CD4-positive, alpha-beta T cell (primary cell): Measurements from ENCODE around the gene PHF13. TPM values are rescaled to one million over a fixed set of nuclear protein-coding genes. Genes with fewer than 3 reads are reported as not detected.
A peak's percentile ranks its signal among the peaks of the same experiment; 100 is the strongest.

Experiments
- ATAC-seq: fragments of 200-7000 bp; cut with Tn5 transposase; one replicate; pipeline ENCODE4 v1.10.0; 2022; ENCODE audit warnings: mild to moderate bottlenecking; ENCODE audit not compliant: poor library complexity
- CTCF ChIA-PET: fragments of 350-600 bp; sonication (Branson Sonifier 250); formaldehyde crosslinking; loops from one replicate; lab custom pipeline; 2021; ENCODE audit warnings: antibody characterized with exemption, inconsistent platforms; lab: Charles Lee
- POLR2A ChIA-PET: fragments of 350-600 bp; sonication (Branson Sonifier 250); formaldehyde crosslinking; loops from one replicate; lab custom pipeline; 2021; ENCODE audit warnings: antibody characterized with exemption, inconsistent platforms; lab: Charles Lee
- DNase-seq, 14 experiments: peaks; one replicate each; pipeline ENCODE4 v3.0.0-alpha.2; 2013 to 2020; ENCODE audit warnings: mixed read lengths in 2 of 14
- H3K27ac ChIP-seq, 2 donors: one replicate each; pipeline versions ENCODE4 v1.5.1 to v1.7.0; 2013; ENCODE audit warnings: low read length in 2 of 2, low read depth in 1 of 2, mild to moderate bottlenecking in 1 of 2
- H3K27me3 ChIP-seq, 2 experiments: 1 replicate in 1 of 2; 2 replicates in 1 of 2; pipeline versions ENCODE4 v1.6.1 to v1.7.0; 2013; ENCODE audit warnings: low read length in 2 of 2, control low read depth in 1 of 2, mild to moderate bottlenecking in 1 of 2, moderate library complexity in 1 of 2; ENCODE audit not compliant: insufficient read depth in 2 of 2, control insufficient read depth in 1 of 2
- H3K36me3 ChIP-seq: one replicate; pipeline ENCODE4 v1.6.1; 2013; ENCODE audit warnings: low read length, control low read depth; ENCODE audit not compliant: insufficient read depth
- H3K4me1 ChIP-seq: one replicate; pipeline ENCODE4 v1.6.1; 2013; ENCODE audit warnings: low read length, control low read depth; ENCODE audit not compliant: insufficient read depth
- H3K4me3 ChIP-seq: one replicate; pipeline ENCODE4 v1.5.1; 2013; ENCODE audit warnings: mild to moderate bottlenecking, low read length, moderate library complexity
- H3K9me3 ChIP-seq, 2 experiments: 1 replicate in 1 of 2; 2 replicates in 1 of 2; pipeline versions ENCODE4 v1.6.1 to v1.7.0; 2013; ENCODE audit warnings: low read length in 2 of 2, mild to moderate bottlenecking in 2 of 2, control low read depth in 1 of 2, moderate library complexity in 1 of 2; ENCODE audit not compliant: control insufficient read depth in 1 of 2, insufficient read depth in 1 of 2
- H3K27ac Mint-ChIP-seq: one replicate; pipeline ENCODE4 v1.8.0; 2020; ENCODE audit warnings: mixed read lengths
- H3K27me3 Mint-ChIP-seq: one replicate; pipeline ENCODE4 v1.8.0; 2021; ENCODE audit warnings: mixed read lengths
- H3K36me3 Mint-ChIP-seq: one replicate; pipeline ENCODE4 v1.8.0; 2021; ENCODE audit warnings: low read depth, mixed read lengths
- H3K4me1 Mint-ChIP-seq: one replicate; pipeline ENCODE4 v1.8.0; 2021; ENCODE audit warnings: low read depth, mixed read lengths
- H3K4me3 Mint-ChIP-seq: one replicate; pipeline ENCODE4 v1.8.0; 2020; ENCODE audit warnings: mild to moderate bottlenecking, mixed read lengths
- H3K9me3 Mint-ChIP-seq: one replicate; pipeline ENCODE4 v1.8.0; 2020; ENCODE audit warnings: mixed read lengths
- CTCF ChIP-seq: fragments of 200-600 bp; IDR thresholded peaks from one replicate; pipeline ENCODE4 v1.8.0; 2022; ENCODE audit warnings: antibody characterized with exemption, mild to moderate bottlenecking
- intact Hi-C, 2 experiments: fragments of 100-400 bp; cut with DNase I in 1 of 2; cut with micrococcal nuclease in 1 of 2; formaldehyde crosslinking; loops; one replicate each; pipeline versions ENCODE4 v1.15.1 to v1.9.0; 2023 to 2025; cut with DNase I, micrococcal nuclease
- total RNA-seq, 174 experiments: library from RNA in 2 of 174; stranded (reverse) in 2 of 174; gene quantifications; one replicate each; pipeline ENCODE4 v1.2.3 and lab custom pipeline; 2021 to 2026

PHF13 gene
- total RNA-seq, 2 experiments from 2014 or later, result 4.0 to 4.9 TPM

GRCh38 chr1:6646499-6647148 lies 33.1 kb downstream of the PHF13 start:
- H3K4me1 Mint-ChIP-seq, result peaks cover 6% of the 10 kb centered on the region
- POLR2A ChIA-PET, result interaction anchor here (0.7 to 1.2 kb wide), 3 partner anchors 21 to 155 kb away, joined by 3 to 5 read pairs (median 4); partner anchors contain the start of genes NOL9 and PLEKHG5
- DNase-seq, result peak in 10 of 14 experiments; percentile 7 to 70 (median 19)

GRCh38 chr1:6648556-6648955 lies 35.0 kb downstream of the PHF13 start:
- ATAC-seq (no peak), DNase-seq (no peak)
- ChIA-PET CTCF (interaction anchor here (1.2 kb wide), 1 partner anchor 158 kb away, joined by 3 read pairs; no protein-coding TSS in a partner anchor), POLR2A (no interaction called here)
- H3K27me3 ChIP-seq, result no peaks in the 10 kb centered on the region
- H3K36me3 ChIP-seq, result peaks cover 37% of the 10 kb centered on the region
- Mint-ChIP-seq H3K27ac (no peak overlapping the region), H3K9me3 (no peaks in the 10 kb centered on the region), H3K36me3 (peaks cover 41% of the 10 kb centered on the region), H3K4me3 (no peak overlapping the region), H3K27me3 (no peaks in the 10 kb centered on the region), H3K4me1 (peaks cover 6% of the 10 kb centered on the region)
- H3K4me3 ChIP-seq, result no peak overlapping the region
- H3K4me1 ChIP-seq, result peaks cover 6% of the 10 kb centered on the region
- H3K27ac ChIP-seq, result no peak overlapping the region
- TF ChIP-seq CTCF, result no peak
- intact Hi-C loops, result loop anchor here in 1 of 2 experiments (10.0 kb wide), 1 partner anchor 224 kb away; the partner anchor contains the start of gene ESPN
- H3K9me3 ChIP-seq, result no peaks in the 10 kb centered on the region

More at GRCh38 chr1:6646499-6647148, 33.1 kb downstream of the PHF13 start:
- Mint-ChIP-seq H3K4me3 (no peak overlapping the region), H3K36me3 (peaks cover 38% of the 10 kb centered on the region), H3K27me3 (no peaks in the 10 kb centered on the region), H3K9me3 (no peaks in the 10 kb centered on the region), H3K27ac (no peak overlapping the region)
- peak; percentile 70 for TF ChIP-seq CTCF
- no peaks in the 10 kb centered on the region for H3K9me3 ChIP-seq
- H3K27me3 ChIP-seq, result no peaks in the 10 kb centered on the region
- ATAC-seq, result peak; percentile 71
- H3K4me3 ChIP-seq, result no peak overlapping the region
- no peak overlapping the region for H3K27ac ChIP-seq
- H3K4me1 ChIP-seq, result peaks cover 6% of the 10 kb centered on the region
- H3K36me3 ChIP-seq, result peaks cover 32% of the 10 kb centered on the region
- intact Hi-C loops, result loop anchor here (1.0 to 10.0 kb wide), 4 partner anchors 92 to 222 kb away; partner anchors contain the start of genes ESPN (in 1 of the 2) and NOL9 (in 1 of the 2)
- CTCF ChIA-PET, result interaction anchor here (1.1 to 2.7 kb wide), 9 partner anchors 43 to 223 kb away, joined by 3 to 10 read pairs (median 4); partner anchors contain the start of genes ESPN, NOL9, PLEKHG5 and TAS1R1

- ATAC-seq, result no peak
- Histone ChIP-seq H3K27me3 (no peaks in the 10 kb centered on the region), H3K27ac (no peak overlapping the region), H3K36me3 (peaks cover 30% of the 10 kb centered on the region), H3K9me3 (no peaks in the 10 kb centered on the region), H3K4me3 (no peak overlapping the region), H3K4me1 (peaks cover under 1% of the 10 kb centered on the region)
- no peak for TF ChIP-seq CTCF
- Mint-ChIP-seq H3K36me3 (peaks cover 41% of the 10 kb centered on the region), H3K9me3 (no peaks in the 10 kb centered on the region), H3K4me1 (no peaks in the 10 kb centered on the region), H3K27ac (no peak overlapping the region), H3K27me3 (no peaks in the 10 kb centered on the region), H3K4me3 (no peak overlapping the region)
- intact Hi-C loops, result no loop called here
- no peak for DNase-seq
- ChIA-PET CTCF (no interaction called here), POLR2A (interaction anchor here (1.0 kb wide), 1 partner anchor 72 kb away, joined by 3 read pairs; the partner anchor contains the start of gene ZBTB48)
Observed at GRCh38 chr1:6651909-6652308, 38.4 kb downstream of the PHF13 start.
